Measurements from ENCODE around the gene DIRAS2.

GRCh38 chr9:90645721-90646120 is 3.1 kb upstream of the DIRAS2 start:
- TF ChIP-seq CTCF (IDR thresholded peaks at IDR 0.05): no peak
- TF ChIP-seq ZFX (IDR thresholded peaks at IDR 0.05; ENCODE audit: borderline replicate concordance): no peak
